Testis (tissue), 3 donors: Measurements from ENCODE around the gene EP400. TPM values are rescaled to one million over a fixed set of nuclear protein-coding genes. Genes with fewer than 3 reads are reported as not detected.

ENCODE experiments used
- DNase-seq: peaks from one replicate; pipeline ENCODE4 v3.0.0-alpha.2; 2019
- H3K27ac ChIP-seq, 2 donors: fragments of 200-600 bp; sonication (generic); one replicate each; pipeline ENCODE4 v1.5.1; 2019
- H3K27me3 ChIP-seq: fragments of 200-600 bp; sonication (generic); one replicate; pipeline ENCODE4 v1.5.1; 2019
- H3K36me3 ChIP-seq: fragments of 200-600 bp; sonication (generic); one replicate; pipeline ENCODE4 v1.5.1; 2017; ENCODE audit warnings: low read depth; ENCODE audit errors: missing control alignments
- H3K4me1 ChIP-seq: fragments of 200-600 bp; sonication (generic); one replicate; pipeline ENCODE4 v1.5.1; 2019
- H3K4me3 ChIP-seq, 2 donors: fragments of 200-600 bp; sonication (generic); one replicate each; pipeline ENCODE4 v1.5.1; 2017 to 2019
- H3K9me3 ChIP-seq: fragments of 200-600 bp; sonication (generic); one replicate; pipeline ENCODE4 v1.5.1; 2017
- CTCF ChIP-seq, 3 experiments: fragments of 450-650 bp in 2 of 3; fragments of 200-600 bp in 1 of 3; sonication (generic) in 1 of 3; IDR thresholded peaks; one replicate each; pipeline ENCODE4 v1.5.1; 2016 to 2019; ENCODE audit warnings: antibody characterized with exemption in 3 of 3, mild to moderate bottlenecking in 2 of 3, moderate library complexity in 1 of 3
- POLR2A ChIP-seq: fragments of 450-650 bp; IDR thresholded peaks from one replicate; pipeline ENCODE4 v1.6.1; 2017; ENCODE audit warnings: antibody characterized with exemption, mild to moderate bottlenecking, moderate library complexity
- WGBS, 2 donors: methylation state at CpG; one replicate each; pipeline ENCODE4 v1.1.5; 2018; 5-methylcytosine and 5-hydroxymethylcytosine counted together
- intact Hi-C: fragments of 100-400 bp; cut with DNase I; formaldehyde crosslinking; loops from one replicate; pipeline ENCODE4 v1.15.1; 2023; ENCODE audit warnings: low total_unique reads
- polyA plus RNA-seq: library from polyadenylated mRNA; stranded (reverse); fragments of 350-450 nt; fragmentation: Illumina TruSeq; extraction: RNeasy Lipid Tissue Mini Kit (QIAGEN cat#74804); gene quantifications from one replicate; pipeline ENCODE4 v1.2.3, GENCODE V29; 2014; ENCODE audit warnings: low read depth, low replicate concordance; ENCODE audit not compliant: insufficient read depth
- total RNA-seq, 2 donors: library from RNA; depleted of rRNA; stranded (reverse); fragments of >200 nt; gene quantifications; one replicate each; pipeline ENCODE4 v1.2.3, GENCODE V29; 2016

Gene EP400
- total and polyA plus RNA-seq, 3 donors from 2014 or later = 44.2 to 83.0 (median 69.4) TPM

- no peak for DNase-seq
- no peaks in the 10 kb centered on the region for H3K9me3 ChIP-seq
- intact Hi-C loops = no loop called here
- WGBS, 2 donors = 58 to 70% methylated on average over 6 to 26 of the region's 31 CpGs
- TF ChIP-seq CTCF (IDR thresholded peaks at IDR 0.05) (no peak), POLR2A (no peak)
- H3K4me3 ChIP-seq = no peak overlapping the region
- no peak overlapping the region for H3K27ac ChIP-seq
- no peaks in the 10 kb centered on the region for H3K36me3 ChIP-seq
- H3K27me3 ChIP-seq = no peaks in the 10 kb centered on the region
- peaks cover 8% of the 10 kb centered on the region for H3K4me1 ChIP-seq
These were observed 42.2 kb upstream of the EP400 start for GRCh38 chr12:131907379-131908091.

- WGBS, 2 donors = 47 to 77% methylated on average over 26 to 92 of the region's 96 CpGs
- Histone ChIP-seq H3K27me3 (no peaks in the 10 kb centered on the region), H3K4me3 (peak overlapping the region in 1 of 2 donors; percentile 17), H3K9me3 (no peaks in the 10 kb centered on the region), H3K4me1 (peaks cover 11% of the 10 kb centered on the region), H3K27ac (no peak overlapping the region), H3K36me3 (no peaks in the 10 kb centered on the region)
- TF ChIP-seq POLR2A = no peak
- TF ChIP-seq CTCF (IDR thresholded peaks at IDR 0.05) = no peak
- intact Hi-C loops = no loop called here
- no peak for DNase-seq
These were observed 41.4 kb upstream of the EP400 start for GRCh38 chr12:131908092-131909080.

GRCh38 chr12:131909081-131909751 lies 40.5 kb upstream of the EP400 start:
- Histone ChIP-seq H3K27ac (no peak overlapping the region), H3K27me3 (no peaks in the 10 kb centered on the region), H3K36me3 (no peaks in the 10 kb centered on the region), H3K4me1 (peaks cover 11% of the 10 kb centered on the region), H3K4me3 (no peak overlapping the region), H3K9me3 (no peaks in the 10 kb centered on the region)
- no peak for DNase-seq
- 60 to 90% methylated on average over 2 to 53 of the region's 61 CpGs for WGBS, 2 donors
- intact Hi-C loops = no loop called here
- TF ChIP-seq CTCF (IDR thresholded peaks at IDR 0.05) = no peak
- no peak for TF ChIP-seq POLR2A

- peaks cover 11% of the 10 kb centered on the region for H3K4me1 ChIP-seq
- H3K27me3 ChIP-seq = no peaks in the 10 kb centered on the region
- DNase-seq = no peak
- WGBS, 2 donors = 80 to 87% methylated on average over 18 to 26 of the region's 26 CpGs
- no peaks in the 10 kb centered on the region for H3K9me3 ChIP-seq
- H3K36me3 ChIP-seq = no peaks in the 10 kb centered on the region
- TF ChIP-seq CTCF (IDR thresholded peaks at IDR 0.05) = no peak
- TF ChIP-seq POLR2A = no peak
- intact Hi-C loops = no loop called here
- H3K27ac ChIP-seq = no peak overlapping the region
- no peak overlapping the region for H3K4me3 ChIP-seq
These were observed 40.0 kb upstream of the EP400 start for GRCh38 chr12:131909752-131910219.
